ENCODE results near the gene IL9. TPM values are rescaled to one million over a fixed set of nuclear protein-coding genes. Genes with fewer than 3 reads are reported as not detected.

IL9 gene
- not detected for total RNA-seq
- long read RNA-seq = 0 reads

- DNase-seq (ENCODE audit: low spot score) = no peak
- intact Hi-C loops (cut with DNase I) = no loop called here
Observed at GRCh38 chr5:135895474-135896006, at the start of gene IL9. TSS of gene IL9 (minus strand) at chr5:135895841. CDS start at chr5:135895816, 25 bp downstream.

DNA sequence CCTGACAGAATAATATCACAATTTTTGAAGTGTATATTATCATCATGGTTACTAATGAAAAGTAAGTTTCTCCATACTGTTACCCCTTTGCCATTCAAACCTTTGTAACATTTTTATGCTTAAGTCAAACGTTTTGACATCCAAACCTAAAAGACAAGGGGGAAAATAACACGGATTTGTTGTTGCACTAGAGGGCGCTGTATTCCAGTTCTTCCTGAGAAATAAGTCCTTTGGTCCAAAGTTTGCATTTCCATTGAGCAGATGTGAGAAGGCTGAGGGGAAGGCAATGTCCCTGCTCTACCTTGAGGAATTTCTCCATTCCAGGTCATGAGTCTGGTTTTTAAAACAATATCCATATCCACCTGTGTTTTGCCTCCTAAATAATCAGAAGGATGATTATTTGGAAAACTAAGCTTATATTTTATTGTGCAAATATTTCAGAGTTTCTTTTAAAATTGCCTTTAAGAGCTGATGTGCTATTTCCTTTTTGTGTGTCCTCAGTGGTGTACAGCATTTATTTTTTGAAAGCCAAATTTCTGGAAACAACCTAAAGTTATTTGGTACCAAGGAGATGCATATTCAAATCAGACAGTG lies 49.4 kb upstream of the IL9 start:
- DNase-seq (ENCODE audit: low spot score) = no peak
- intact Hi-C loops (cut with DNase I) = loop anchor here (2.0 to 5.0 kb wide), 4 partner anchors 114 to 267 kb away; no protein-coding TSS in a partner anchor

DNA sequence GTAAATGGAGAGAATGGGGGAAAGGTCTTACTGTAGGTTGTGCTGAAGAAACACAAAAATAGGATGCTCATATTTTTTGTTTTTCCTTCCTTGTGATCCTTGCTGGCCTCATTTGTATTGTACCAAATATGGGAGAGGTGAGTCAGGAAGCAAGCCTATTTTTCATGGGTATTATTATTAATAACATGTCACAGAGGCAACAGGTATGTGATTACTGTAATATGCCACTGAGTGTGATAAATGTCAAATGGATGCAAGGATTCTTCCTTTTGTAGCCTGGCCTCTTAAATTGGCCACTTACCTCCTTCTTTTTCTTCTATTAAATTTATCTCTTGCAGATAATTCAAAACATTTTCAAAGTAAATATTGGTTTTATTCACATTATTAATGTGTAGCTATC lies 48.9 kb upstream of the IL9 start:
- no peak for DNase-seq (ENCODE audit: low spot score)
- intact Hi-C loops (cut with DNase I) = loop anchor here (2.0 to 5.0 kb wide), 3 partner anchors 114 to 268 kb away; no protein-coding TSS in a partner anchor

DNA sequence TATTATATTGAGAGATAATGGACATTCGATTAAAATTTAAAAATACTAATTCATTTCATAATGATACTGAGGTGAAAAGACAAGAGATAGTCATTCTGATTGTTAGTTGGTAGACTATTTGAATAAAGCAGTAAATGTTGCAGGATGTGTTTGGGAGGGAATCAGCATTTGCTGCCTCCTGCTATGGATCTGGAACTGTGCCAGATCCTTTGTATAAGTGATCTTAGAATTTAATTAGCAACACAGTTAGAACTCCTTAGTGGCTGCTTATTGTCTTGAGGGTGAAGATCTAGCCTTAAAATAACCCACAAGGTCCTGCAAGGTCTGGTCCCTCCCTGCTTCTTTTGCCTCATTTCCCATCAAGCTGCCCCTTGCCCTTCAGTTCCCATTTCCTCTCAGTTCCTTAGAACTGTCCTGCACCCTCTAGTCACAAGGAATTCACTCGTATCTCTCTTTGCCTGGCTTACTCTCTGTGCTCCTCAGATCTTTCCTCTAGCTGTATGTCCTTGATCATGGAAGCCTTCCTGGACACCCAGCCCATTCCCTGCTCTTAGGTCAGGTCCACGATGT lies 46.6 kb upstream of the IL9 start:
- intact Hi-C loops (cut with DNase I) = loop anchor here (5.0 kb wide), 1 partner anchor 270 kb away; no protein-coding TSS in a partner anchor
- DNase-seq (ENCODE audit: low spot score) = no peak

DNA sequence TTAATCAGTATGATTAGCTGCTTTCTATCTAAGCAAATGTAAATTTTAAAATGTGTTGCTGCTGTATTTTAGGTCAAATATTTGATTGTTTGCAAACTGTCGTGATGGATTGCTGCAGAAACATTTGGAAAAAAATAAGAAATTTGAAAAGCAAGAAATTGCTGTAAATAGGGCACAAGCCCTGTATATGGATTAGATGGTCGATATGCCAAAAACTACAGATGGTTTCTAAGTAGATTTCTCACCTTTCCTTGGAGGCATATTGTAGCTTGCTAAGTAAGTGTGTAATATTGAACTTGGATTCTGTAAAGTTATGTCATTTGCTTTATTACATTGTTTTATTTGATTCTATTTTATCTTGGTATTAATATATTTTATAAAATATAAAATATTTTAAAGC lies 46.1 kb upstream of the IL9 start:
- intact Hi-C loops (cut with DNase I) = loop anchor here (5.0 kb wide), 1 partner anchor 271 kb away; no protein-coding TSS in a partner anchor
- no peak for DNase-seq (ENCODE audit: low spot score)

GRCh38 chr5:135937245-135937911 lies 41.7 kb upstream of the IL9 start:
- intact Hi-C loops (cut with DNase I) = loop anchor here (5.0 kb wide), 1 partner anchor 45 kb away; no protein-coding TSS in a partner anchor
- no peak for DNase-seq (ENCODE audit: low spot score)

DNA sequence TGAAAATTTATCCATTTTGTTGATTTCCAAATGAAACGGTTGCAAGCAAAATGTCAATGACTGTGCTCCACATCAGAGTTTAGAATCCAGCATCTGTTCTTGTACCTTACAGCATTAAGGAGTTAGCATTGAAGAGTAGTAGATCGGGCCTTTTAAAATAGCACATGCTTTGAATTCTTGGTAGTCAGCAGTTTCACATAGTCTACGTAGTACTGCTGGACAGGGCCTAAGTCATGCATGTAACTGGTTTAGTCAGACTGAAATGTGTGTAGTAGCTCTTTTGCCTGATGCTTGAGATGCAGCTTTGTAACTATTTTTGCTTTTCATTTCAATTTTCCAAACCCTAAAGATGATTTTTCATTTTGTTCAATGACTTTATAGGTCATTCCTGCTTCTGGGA lies 39.3 kb upstream of the IL9 start:
- no peak for DNase-seq (ENCODE audit: low spot score)
- intact Hi-C loops (cut with DNase I) = loop anchor here (5.0 kb wide), 1 partner anchor 43 kb away; no protein-coding TSS in a partner anchor

DNA sequence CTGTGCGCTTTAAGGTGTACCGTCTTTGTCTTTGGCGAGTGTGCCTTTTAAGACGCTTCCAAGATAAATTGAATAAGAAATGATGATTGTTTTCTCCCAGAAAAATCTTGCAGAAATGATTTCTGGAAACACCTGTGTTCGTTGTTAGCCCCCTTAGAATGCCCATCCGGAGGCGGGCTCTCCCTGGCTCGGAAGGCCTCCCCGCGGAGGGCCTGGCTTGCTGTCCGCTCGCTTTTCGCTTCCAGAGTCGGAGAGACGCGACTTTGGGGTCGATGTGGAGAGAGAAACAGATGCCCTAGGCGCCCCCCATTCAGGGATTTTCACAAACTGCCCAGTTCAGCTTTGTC lies 35.3 kb upstream of the IL9 start:
- no peak for DNase-seq (ENCODE audit: low spot score)
- intact Hi-C loops (cut with DNase I) = no loop called here

DNA sequence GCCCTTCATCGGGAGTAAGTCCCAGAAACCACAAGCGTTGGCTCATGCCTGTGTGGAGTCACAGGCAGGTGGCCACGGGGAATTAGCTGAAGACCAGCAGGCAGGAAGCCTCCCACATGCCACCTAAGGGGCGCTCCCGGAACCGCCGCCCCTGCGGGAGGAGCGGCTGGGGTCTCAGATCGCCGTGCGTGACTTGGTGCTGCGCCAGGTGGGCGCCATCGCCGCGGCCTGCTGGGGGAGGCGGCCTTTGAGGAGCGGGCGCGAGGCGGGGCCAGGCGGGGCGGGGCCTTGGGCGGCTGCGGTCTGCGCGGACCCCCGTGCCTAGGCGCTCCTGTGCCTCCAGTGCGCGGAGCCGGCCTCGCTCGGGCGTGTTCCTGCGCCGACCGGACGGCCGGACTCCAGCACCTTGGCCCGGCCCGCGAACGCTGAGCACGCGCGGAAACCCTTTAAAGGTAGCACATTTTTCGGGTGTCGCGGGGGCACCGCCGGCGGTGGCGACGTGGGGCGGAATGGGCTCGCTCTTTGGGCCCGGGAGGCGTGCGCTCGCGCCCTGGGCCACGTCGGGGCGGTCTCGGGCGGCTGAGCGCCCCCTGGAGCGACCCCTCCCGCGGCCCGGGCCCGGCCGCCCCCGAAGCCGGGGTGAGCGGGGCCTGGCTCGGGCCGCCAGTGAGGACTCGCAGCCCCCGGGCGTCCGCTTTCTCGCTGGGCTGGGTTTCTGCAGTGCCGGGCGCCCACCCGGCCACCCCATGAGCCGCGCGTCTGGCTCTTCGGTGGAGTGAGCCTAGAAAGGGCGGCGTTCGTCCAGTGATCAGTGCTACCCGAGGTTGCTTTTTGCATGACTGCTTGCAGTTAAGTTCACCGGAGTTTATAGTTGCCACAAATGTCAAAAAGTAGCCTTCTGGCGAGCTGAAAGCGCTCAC lies 34.6 kb upstream of the IL9 start:
- no peak for DNase-seq (ENCODE audit: low spot score)
- intact Hi-C loops (cut with DNase I) = no loop called here

DNA sequence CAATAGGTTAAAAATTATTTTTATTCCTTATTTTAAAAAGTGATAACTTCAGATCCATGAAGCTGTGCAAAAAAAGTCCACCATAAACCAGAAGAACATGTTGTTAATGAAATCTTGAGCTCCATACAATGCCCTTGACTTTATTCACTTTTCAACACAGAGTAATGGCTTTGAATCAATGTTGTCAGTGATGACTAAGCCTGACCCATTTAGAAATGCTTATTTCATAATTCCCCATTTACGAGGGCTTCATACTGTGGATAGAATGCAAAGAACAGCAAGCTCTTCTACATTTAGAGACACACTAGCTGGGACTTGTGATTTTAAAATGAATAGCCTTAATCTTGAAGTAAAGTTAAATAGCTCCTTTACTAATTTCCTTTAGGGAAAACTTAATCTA lies 25.7 kb upstream of the IL9 start:
- intact Hi-C loops (cut with DNase I) = no loop called here
- DNase-seq (ENCODE audit: low spot score) = no peak

DNA sequence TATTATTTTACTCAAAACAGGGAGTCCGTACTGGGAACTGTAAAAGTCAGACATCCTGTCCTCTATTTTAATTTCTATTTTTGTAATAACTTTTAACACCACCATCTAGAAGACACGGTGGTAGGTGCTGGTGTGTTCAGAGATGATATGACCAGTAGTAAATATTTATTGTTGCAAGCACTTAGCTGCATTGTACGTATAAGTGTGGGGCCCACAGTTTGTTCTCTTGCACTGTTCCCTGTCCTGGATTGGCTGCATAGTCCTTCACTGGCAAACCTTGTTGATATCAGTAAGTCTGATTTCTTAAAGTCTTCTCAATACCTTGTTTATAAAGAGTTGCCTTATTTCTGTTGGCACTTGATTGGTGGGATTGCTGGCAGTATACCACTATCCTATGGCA lies 24.6 kb upstream of the IL9 start:
- intact Hi-C loops (cut with DNase I) = no loop called here
- DNase-seq (ENCODE audit: low spot score) = no peak

- intact Hi-C loops (cut with DNase I) = no loop called here
- no peak for DNase-seq (ENCODE audit: low spot score)
Observed at GRCh38 chr5:135916638-135917263, 21.1 kb upstream of the IL9 start.

DNA sequence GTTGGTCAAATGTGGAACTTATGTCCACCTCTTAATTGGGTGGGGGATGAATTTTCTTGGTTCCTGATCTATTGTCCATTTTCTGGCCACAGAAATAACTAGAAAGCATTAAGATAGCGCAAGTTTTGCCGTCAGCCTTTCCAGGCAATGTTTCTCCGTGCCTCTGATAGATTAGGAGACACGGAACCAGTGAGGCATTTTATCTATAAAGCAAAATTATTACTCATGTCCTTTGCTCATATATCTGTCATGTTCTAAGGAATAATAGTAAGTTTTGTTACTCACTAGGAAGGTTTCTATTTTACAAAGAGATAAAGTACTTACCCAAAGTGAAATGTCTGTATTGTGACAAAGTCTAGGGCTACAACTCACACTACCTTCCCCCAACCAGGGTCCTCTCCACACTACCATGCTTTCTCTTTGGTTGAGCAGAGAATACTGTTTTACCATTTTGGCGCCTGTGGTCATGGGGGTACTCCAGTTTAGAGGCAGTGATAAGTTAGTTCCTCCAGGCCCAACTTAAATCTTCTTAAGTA lies 19.9 kb upstream of the IL9 start:
- intact Hi-C loops (cut with DNase I) = loop anchor here (1.0 kb wide), 1 partner anchor 26 kb away; no protein-coding TSS in a partner anchor
- DNase-seq (ENCODE audit: low spot score) = no peak

DNA sequence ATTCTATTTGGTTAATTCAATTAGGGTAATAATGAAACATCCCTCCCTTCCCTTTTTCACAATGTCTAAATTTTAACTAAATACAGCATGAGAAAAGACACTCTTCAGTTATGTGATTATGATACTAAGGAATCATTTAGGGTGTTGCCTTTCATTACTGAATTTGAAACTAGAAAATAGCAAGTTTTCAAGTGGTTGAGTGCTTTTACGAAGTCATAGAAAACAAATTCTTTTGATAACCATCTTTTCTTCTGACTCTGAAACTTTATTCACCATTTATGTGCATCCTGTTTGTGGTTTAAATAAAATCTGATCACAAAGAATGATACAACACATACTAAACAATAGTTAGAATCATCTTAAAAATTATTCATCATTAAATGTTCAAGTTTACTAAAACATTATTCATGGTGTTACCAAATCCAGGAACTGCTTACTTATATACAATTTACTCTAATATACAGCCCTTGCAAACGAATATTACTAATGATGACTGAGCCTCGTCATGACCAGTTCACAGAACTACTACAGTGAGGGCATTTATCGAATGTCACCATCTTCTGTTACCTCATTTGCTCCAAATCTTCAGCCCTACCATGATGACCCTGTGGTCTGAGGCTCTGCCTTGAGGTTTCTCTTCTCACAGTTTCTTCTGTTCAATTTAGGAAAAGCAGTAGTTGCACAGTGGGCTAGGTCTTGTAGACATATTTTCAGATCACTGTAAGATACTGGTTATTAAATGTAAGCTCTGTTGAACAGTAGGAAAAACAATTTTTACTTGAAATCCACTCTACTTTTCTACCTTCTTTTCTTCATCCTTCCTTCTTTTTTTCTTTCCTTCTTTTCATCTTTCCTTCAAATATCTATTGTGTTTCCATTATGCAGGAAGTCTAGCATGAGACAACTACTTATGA lies 18.3 kb upstream of the IL9 start:
- intact Hi-C loops (cut with DNase I) = no loop called here

GRCh38 chr5:135905144-135905543 lies 9.5 kb upstream of the IL9 start:
- DNase-seq (ENCODE audit: low spot score) = no peak
- intact Hi-C loops (cut with DNase I) = no loop called here

More for the DNA sequence above, 18.3 kb upstream of the IL9 start:
- DNase-seq (ENCODE audit: low spot score) = no peak

GRCh38 chr5:135901633-135902032 lies 6.0 kb upstream of the IL9 start:
- DNase-seq (ENCODE audit: low spot score) = no peak
- intact Hi-C loops (cut with DNase I) = no loop called here

GRCh38 chr5:135900276-135900675 lies 4.6 kb upstream of the IL9 start:
- no peak for DNase-seq (ENCODE audit: low spot score)
- intact Hi-C loops (cut with DNase I) = no loop called here

DNA sequence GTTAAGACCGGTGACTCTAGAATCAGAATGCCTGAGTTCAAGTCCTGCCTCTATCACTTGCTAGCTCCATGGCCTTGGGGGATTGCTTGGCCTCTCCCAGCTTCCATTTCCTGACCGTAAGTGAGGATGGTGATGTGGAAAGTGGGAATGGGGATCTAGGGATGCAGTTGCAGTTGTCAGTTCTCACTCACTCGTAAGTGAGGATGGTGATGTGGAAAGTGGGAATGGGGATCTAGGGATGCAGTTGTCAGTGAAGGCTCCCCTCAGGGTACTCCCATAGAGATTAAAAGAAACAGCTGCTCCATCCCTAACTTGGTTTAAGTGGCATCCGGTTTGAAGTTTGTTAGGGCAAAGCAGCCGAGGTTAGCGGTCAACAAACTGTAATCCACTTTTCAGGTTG lies 3.0 kb upstream of the IL9 start:
- intact Hi-C loops (cut with DNase I) = no loop called here
- no peak for DNase-seq (ENCODE audit: low spot score)
